ENCODE data around the gene THEMIS.

The THEMIS gene

DNA sequence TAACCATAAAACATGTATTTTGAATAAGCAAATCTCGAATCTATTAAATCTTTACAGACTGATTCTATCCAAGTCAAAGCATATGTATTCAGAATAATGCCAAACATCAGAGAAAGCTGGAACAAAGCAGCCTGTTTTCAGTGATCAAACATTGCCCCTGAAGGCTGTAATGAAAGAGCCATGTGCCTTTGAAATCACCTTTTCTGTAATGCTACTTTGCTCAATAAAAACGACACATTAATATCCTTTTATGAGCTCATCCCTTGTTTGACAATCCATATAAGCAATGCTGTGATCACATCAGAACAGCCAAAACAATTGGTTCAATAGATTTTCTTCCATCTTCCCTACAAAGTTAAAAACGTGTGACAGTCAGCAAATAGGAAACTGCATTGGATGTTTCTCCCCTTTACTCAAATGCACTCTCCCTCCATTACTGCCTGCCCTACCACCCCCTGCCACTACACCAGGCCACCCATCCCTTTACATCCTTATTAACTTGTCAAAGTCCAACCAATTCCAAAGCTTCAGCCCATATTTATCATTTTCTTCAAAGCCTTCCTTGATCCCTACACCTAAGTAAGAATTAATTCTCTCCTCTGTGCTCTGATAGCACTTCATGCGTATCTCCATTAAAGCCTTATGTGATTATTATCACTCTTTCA lies 42.0 kb downstream of the THEMIS start:
- no peak for DNase-seq (ENCODE audit: low read depth)

DNA sequence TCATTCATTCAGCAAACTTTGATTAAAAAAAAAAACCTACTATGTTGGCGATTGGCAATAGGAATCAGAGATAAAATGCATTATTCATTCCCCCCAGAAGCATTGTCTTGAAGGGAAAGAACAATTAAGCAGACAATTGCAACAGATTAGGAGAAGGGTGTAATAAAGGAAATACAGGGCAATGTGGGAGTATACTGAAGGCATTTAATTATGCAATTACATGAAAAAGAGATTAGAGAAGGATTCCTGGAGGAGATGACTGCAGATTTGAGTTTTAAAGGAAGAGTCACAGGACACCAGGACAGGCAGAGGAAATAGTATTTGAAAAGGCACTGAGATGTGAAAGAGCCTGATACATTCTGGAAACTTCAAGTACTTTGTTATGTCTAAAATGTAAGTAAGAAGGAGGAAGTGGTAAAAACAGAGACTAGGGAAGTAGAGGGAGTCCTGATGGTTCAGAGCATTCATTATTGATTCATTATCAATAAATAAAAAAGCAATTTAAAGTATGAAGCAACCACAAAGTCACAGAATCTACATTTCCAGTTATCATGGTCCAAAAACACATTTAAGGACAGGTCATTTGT lies 43.7 kb downstream of the THEMIS start:
- DNase-seq (ENCODE audit: low read depth), result no peak

DNA sequence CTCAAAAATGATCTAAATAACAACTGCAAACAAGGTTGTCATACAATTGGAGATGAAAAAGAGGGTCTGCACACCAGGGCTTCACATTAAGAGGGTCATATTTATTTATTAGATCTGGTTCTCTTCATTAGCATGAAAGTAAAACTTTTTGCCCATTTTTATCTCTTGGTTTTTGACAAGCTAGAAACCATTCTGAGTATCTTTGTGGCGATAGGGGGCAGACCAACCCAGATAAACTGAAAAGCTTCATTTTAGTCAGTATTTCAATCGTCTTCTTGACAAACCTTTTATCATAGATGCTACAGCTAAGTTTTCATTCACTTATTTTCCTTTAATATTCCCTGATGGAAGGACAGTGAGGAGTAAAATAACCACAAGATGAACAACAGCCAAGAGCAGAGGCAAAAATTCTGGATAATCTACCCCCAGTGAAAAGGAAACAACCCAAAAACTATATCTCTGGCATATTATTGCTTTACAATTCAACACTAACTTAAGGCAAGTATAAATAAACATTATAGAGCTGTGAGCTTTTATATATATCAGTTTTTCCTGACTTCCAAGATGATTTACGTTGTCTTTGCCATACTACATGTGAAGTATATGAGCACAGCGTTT lies 45.2 kb downstream of the THEMIS start:
- peak; percentile 42 for DNase-seq (ENCODE audit: low read depth)

DNA sequence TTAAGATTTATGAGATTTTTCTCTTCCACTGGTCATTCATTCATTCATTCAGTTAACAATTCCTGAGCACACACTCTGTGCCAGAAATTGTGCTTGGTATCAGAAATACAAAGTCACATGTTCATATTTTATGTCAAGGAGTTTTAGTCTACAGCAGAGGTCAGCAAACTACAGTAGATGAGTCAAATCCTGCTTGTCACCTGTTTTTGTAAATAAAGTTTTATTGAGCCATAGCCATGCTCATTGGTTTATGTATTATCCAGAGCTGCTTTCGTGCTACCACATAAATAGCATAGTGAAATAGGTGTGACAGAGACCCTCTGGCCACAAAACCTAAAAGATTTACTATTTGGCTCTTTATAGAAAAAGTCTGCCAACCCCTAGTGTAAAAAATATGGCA lies 46.8 kb downstream of the THEMIS start:
- DNase-seq (ENCODE audit: low read depth), result no peak

DNA sequence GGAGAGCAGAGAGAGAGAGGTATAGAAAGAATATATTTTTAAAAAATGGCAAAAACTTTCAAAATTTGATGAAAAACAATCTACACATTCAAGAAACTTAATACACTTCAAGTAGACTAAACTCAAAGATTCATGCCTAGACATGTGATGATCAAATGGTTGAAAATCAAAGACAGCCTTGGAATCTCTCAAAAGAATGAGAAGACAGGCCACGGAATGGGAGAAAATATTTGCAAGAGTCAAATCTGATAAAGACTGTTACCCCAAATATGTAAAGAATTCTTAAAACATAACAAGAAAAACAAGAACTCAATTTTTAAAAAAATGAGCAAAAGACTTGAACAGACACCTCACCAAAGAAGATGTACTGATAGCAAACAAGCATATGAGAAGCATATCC lies 49.7 kb downstream of the THEMIS start:
- no peak for DNase-seq (ENCODE audit: low read depth)

DNA sequence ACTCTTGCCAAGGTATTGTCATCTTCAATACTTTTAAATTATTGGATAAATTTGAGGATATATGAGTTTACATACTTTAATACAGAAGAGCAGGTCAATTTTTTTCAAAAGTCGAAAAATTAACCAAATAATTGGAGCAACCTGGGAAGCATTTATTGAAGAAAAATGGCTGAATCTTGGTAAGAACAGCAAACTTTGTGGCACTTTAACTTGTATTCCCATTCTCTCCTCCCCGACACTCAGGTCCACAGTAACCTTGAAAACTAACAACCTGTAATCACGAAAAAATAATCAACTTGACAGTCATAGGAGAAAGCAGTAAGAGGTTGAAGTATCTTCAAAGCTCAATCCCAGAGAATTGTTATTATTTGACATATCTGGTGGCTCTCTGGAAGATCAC lies 55.6 kb downstream of the THEMIS start:
- DNase-seq (ENCODE audit: low read depth), result no peak

DNA sequence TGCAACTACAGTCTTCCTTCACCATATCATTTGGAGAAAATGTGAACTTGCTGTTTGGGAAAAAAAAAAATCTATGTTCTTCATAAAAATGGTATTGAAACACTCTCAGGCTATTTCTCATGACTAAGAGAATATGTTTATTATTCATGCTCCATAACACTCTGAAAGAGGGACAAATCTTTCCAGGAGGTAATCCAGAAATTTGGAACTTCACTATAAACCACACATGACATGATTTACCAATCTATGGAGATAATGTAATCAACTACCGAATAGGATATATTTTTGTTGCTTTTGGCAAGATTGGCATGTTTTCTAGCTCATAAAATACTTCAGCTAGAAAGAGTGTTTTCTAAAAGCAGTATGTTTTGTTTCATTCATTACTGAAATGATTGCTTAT lies 56.3 kb downstream of the THEMIS start:
- no peak for DNase-seq (ENCODE audit: low read depth)

DNA sequence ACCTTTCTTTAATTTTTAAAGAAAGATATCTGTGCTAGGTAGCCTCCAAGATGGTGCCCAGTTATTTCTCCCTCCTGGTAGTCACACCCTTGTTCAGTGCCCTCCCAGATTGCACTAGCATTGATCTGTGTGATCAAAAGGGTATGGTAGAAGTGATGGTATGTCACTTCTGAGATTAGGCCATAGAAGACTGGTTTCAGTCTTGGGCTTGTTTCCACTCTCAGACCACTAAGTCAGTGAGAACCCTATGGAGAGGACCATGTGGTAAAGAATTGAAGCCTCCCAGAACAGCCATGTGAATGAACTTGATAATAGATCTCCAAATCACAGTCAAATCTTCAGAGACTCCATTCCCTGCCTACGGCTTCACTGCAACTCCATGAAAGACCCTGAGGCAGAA lies 57.3 kb downstream of the THEMIS start:
- DNase-seq (ENCODE audit: low read depth), result no peak

DNA sequence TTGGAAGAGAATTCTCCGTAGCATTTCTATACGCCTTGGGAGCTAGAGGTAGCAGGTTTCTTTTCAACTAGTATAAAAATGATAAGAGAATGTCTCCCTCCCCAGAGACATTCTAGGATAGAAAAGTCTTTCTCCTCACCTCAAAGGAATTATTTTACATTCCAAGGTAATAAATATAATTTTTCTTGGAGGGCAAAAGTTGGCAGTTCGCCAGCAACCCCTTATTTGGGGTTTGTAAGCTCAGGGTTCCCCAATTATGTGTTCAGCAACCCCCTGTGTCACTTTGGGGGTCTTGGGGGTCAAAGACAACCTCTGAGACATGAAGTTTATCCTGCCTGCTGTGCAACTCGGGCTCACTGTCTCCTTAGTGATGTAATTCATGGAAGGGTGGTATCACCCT lies 58.3 kb downstream of the THEMIS start:
- no peak for DNase-seq (ENCODE audit: low read depth)

DNA sequence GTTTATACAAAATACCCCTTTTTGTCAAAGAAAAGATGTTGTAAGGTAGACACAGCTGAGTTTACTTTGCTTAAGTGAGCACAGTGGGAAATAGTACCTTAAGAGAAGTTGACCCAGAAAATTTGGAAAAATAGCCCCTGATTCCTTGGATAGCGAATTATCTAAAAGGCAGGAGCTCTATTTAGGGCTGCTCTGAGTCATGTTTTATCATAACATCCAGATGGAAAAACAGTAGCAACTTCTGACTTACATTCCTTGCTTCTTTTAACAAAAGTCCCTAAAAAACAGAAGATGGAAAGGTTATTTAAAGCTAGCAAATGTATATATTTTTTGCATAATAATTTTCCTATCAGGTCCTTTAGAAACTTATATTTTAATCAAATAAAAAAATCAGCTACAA lies 59.0 kb downstream of the THEMIS start:
- no peak for DNase-seq (ENCODE audit: low read depth)

DNA sequence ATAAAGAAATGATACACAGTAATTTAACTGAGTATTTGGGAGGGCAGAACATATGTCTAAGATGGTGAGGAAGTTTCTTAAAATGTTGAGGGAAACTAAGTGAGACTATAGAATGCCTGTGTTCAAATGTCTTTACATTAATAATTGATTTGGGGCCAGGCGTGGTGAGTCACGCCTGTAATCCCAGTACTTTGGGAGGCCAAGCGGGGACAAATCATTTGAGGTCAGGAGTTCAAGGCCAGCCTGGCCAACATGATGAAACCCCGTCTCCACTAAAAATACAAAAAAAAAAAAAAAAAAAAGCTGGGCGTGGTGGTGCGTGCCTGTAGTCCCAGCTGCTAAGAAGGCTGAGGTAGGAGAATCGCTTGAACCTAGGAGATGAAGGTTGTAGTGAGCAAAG lies 66.7 kb downstream of the THEMIS start:
- DNase-seq (ENCODE audit: low read depth), result no peak

DNA sequence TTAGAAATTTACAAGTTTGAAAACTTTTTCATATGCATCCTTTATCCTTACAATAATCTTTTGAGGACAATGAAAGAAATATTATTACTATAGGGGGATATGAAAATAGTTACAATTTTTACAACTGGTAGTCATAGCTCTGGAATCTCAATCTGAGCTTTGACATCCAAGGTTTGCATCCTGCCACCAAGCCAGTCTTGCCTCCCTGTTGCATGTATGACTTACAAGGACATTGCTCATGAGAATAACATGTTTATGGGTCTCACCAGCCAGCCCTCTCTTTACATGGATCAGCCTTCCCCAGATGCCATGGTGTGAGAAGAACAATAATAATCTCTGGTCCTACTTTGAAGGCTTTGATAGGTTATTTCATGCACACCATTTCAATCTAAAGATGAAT lies 67.5 kb downstream of the THEMIS start:
- no peak for DNase-seq (ENCODE audit: low read depth)

DNA sequence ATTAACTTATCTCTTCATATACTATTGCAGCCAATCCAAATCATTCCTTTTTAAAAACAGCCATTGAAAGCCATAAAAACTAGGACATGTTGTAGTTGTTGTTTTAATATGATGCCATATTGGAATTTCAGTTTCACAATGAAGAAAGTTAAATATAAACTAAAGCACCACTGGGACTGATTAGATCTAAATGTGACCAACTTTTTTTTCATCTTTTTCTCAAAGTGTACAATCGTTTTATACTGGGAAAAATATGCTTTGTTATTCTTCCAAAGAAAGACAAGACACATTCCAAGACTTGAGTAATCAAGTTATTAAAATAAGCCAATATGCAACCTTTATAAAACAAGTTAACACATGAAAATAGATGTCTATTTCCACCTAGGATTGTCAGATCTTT lies 68.5 kb downstream of the THEMIS start:
- no peak for DNase-seq (ENCODE audit: low read depth)

DNA sequence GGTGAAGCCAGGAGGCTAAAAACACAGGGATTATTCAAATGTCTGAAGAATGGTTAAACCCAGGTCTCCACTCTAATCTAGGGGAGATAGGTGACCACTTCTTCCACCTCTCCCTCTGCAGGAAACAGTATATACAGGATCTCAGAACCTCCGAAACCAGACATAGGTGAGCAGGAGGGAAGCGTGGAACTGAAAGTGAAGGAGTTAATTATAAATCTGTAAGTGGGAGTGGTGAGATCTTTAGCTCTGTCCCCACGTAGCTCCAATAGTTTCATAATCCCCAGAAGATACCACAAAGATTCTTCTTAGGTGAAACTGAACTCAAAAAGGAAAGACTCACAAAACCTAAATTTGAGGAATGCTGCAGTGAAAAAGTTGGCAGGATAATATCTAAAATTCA lies 76.8 kb downstream of the THEMIS start:
- no peak for DNase-seq (ENCODE audit: low read depth)

DNA sequence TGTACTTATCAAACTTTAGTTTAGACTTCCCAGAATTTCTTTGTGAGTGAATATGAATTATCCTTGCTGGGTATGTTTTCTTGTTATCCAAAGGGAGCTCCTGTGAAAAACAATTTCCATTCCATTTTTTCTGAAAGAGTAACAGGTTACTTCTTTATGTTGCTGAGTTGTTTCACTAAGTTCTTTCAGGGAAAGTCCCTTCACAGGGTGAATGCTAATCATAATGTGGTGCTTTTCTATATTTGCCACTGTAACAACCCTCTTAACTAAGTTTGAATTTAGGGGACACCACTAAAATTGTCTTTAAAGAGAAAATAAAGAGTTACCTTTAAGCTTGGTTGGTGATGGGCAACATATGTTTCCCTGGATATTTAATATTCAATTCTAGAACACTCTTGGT lies 79.4 kb downstream of the THEMIS start:
- DNase-seq (ENCODE audit: low read depth), result no peak

DNA sequence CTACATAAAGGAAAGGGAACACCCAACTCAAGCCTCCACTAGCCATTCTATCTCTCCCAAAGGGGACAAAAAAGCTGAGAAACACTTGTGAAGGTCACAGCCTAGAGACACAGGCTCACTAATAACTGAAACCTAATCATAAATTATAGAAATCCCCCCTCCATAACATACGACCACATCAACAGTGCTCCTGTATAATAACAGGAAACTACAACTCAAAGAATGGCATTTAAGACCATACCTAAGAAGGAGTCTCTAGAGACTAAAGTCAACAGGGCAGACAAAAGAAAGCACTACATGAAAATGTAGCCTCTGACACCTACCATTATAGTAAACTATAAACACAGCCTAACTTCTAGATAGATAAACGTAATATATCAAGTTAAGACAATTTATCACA lies 82.7 kb downstream of the THEMIS start:
- DNase-seq (ENCODE audit: low read depth), result no peak

DNA sequence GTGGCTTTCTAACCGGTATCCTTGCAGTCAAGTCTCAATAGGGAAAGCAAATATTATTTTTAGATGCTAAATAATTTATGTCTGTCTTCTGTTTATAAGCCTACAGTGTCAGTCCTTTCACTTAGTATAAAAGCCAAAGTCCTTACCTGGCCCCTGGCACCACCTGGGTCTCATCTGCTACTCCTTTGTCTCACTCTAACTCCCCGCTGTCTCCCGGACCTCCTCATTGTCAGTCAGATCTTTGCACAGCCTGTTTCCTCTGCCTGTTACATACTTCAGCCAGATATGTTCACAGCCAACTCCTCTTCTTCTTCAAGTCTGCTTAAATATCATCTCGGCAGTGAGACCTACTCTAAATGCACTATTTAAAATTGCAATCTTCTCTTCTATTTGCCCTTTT lies 84.2 kb downstream of the THEMIS start:
- DNase-seq (ENCODE audit: low read depth), result no peak

DNA sequence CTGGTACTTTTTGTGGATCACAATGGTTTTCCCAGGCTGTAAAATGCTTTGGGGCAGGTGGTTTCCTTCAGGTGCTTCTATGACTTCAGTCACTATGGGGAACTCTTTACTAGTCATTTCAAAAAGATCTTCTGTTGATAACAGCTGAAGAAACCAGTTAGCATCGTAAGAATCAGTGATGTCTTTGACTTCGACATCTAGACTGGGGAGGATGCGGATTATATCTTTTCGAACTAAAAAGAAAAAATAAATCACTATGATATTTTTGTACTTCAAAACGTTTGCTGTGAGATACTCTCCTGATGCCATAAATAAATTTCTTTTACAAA lies 87.2 kb downstream of the THEMIS start:
- no peak for DNase-seq (ENCODE audit: low read depth)

DNA sequence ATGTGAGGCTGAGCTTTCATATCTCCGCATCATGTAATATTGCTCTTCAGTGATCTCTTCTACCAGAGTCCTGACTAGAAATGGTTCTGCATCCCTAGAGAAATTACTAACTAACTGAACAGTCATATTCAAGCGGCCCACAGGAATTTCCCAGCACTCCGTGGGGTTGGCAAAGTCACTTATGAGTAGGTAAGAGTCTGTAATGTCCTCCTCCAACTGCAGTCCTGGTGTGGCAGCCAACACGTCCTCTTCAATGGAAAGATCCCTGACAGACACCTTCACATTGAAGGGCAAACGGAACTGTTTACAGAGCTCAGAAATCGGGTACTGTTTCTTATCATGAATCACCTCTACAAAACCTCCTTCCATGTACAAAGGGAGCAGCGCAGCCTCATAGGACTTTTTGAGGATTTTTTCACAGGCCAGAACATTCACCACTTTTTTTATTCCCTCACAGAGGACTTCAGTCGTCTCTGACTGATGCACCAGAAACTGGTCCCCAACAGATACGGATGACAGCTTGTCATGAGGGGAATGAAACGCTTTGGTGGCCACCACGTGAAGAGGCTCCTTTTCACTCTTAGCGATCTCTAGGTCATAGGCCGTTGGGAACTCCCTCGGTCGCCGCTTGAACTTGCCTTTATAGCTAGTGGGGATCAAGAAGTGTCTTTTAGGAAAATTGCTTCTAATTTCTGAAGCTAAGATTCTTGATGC lies 87.7 kb downstream of the THEMIS start:
- no peak for DNase-seq (ENCODE audit: low read depth)

DNA sequence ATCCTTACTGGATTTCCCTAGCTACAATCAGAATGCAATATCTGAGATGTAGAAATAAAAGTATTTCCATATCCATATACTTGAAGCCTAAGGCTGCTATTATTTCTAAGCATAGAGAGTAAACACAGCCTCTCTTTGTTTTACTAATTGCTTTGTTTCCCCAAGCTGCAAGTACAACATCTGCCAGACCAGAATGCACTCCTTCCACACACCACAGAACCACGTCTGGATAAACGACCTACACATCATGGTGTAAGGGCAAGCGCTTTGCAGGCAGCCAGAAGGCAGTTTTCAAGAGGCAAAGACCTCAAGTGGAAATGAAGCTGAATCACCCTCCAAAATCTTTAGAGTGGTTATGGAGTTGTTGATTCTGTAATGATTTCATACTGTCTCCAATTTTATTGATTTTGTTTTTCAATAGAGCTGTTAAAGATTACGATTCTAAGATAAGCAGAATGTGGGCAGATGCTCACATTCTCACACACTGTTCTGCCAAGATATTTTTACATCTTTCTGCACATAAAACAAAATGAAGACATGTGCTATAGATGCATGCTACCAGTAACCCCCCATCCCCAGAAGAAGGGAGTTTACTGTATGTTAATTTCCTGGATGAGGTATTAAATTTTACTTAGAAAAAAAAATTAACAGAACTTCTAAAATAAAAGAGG lies 88.8 kb downstream of the THEMIS start:
- DNase-seq (ENCODE audit: low read depth), result no peak

DNA sequence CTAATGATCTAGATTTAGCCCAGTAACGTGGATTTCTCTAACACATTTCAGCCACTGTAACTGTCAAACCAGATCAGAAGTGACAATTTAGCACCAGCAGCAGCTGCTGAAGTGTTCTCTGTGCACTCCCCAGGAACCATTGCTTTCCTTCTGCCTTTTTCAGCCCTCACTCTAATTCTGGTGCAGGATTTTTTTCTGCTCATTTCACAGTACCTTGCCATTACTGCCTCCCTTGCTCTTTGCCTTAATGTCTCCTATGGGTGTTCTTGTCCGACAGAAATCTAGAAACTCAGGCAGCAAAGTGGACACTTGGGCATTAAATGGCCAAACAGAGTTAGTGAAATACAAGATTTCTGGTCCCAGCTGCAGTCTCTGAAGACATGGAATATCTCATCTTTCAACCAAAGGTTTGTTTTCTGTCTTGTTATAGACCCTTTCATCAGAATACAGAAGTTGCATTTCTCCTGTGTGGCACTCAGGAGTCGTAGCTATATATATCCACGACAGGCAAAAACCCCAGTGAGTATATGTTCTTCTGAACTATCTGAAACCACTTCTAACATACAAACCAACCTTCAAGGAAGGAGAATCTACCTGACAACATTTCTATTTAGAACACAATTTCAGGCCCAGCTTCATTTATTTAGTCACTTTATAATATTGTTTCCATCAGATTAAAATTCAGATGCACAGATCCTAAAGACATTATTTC lies 92.9 kb downstream of the THEMIS start:
- DNase-seq (ENCODE audit: low read depth), result no peak

DNA sequence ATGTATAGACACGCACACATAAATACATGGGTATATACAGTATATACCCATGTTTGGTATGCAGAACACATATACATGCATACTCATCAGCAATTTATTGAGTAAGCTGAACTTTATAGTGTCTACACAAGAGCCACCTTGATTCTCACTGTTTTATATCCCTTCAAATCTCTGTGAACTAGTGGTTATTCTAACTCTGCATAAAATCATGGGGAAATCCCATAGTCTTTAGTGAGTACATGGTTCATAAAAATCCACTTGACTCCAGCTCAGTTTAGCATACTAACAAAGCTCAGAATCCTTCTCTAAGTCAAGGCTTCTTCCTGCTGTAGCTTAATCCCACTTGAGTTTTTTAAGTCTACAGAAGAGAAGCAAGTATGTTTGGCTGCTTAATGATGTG lies 104.1 kb downstream of the THEMIS start:
- DNase-seq (ENCODE audit: low read depth), result no peak
